ENCODE results near the gene MED17. TPM values are rescaled to one million over a fixed set of nuclear protein-coding genes. Genes with fewer than 3 reads are reported as not detected.

The MED17 gene, protein sequence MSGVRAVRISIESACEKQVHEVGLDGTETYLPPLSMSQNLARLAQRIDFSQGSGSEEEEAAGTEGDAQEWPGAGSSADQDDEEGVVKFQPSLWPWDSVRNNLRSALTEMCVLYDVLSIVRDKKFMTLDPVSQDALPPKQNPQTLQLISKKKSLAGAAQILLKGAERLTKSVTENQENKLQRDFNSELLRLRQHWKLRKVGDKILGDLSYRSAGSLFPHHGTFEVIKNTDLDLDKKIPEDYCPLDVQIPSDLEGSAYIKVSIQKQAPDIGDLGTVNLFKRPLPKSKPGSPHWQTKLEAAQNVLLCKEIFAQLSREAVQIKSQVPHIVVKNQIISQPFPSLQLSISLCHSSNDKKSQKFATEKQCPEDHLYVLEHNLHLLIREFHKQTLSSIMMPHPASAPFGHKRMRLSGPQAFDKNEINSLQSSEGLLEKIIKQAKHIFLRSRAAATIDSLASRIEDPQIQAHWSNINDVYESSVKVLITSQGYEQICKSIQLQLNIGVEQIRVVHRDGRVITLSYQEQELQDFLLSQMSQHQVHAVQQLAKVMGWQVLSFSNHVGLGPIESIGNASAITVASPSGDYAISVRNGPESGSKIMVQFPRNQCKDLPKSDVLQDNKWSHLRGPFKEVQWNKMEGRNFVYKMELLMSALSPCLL
- total RNA-seq = 28.3 and 29.4 TPM in 2 replicates

DNA sequence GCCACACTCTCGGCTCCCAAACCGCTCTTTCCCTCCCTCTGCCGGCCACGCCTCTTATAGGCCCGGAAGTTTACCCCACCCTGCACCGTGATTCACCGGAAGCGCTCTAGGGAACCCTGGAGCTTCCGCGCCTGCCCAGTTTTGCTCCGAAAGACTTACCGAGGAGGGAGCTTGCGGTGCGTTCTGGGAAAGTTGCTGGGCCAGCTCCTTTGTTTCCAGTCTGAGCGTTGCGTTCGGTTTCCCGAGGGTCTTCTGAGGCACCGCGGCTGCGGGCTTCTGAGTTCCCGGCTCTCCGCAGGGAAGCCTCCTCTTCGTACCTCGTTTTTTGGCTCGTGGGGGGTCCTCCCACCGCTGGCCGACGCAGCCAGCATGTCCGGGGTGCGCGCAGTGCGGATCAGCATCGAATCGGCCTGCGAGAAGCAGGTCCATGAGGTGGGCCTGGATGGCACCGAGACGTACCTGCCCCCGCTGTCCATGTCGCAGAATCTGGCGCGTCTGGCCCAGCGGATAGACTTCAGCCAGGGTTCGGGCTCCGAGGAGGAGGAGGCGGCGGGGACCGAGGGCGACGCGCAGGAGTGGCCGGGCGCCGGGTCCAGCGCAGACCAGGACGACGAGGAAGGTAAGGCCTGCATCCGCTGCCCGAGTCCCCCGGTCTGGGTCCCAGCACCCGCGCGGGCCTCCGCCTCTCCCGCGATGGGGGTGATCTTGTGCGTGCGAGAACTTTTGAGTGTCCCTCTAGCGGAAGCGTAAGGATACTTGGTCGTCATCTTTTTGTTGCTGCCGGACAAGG is at the start of gene MED17:
TSS of gene MED17 (plus strand) at position 138 of the 790 bp plus-strand sequence. CDS start at position 370, 232 bp downstream.

DNA sequence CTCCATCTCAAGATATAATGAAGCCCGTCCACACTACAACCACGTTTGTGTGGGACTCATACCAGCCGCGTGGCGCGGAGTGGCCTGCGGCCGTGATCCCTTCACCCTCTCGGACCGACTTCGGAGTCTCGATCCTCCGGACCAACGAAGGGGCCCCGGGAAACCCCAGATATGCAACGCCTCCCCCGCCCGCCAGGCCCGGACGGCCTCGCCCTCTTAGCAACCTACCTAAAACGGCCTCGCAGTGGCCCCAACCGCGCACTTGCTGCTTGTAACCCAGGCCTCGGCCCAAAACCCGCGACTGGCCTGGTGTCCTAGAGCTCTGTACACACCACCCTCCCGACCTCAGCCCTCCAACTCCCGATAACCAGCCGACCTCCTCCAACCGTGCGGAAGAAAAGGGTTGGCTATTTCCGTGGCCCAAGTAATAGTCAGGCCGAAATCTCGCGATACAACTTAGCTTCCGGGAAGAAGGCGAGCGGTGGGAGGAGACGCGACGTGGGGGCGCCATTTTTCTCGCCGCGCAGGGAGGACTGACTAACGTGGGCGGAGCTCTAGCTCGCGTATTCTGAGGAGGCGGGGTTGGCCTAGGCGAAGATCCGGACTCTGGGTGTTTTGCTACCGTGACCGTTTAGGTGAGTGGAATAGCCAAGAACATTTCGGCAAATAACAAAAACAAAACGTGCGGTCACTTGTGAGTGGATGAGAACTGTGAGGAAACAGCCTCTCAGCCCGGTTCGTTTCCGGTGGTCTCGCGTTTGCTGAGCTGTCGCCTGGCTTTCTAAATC is 42.8 kb upstream of the MED17 start, which contains the start of the genes C11orf54 and TAF1D:
TSS of gene C11orf54 (plus strand) at position 579 of the 788 bp plus-strand sequence. CDS start 5,722 bp downstream, outside the sequence.
TSS of gene TAF1D (minus strand) at position 402 of the 788 bp plus-strand sequence. CDS start 2,191 bp downstream, outside the sequence.

DNA sequence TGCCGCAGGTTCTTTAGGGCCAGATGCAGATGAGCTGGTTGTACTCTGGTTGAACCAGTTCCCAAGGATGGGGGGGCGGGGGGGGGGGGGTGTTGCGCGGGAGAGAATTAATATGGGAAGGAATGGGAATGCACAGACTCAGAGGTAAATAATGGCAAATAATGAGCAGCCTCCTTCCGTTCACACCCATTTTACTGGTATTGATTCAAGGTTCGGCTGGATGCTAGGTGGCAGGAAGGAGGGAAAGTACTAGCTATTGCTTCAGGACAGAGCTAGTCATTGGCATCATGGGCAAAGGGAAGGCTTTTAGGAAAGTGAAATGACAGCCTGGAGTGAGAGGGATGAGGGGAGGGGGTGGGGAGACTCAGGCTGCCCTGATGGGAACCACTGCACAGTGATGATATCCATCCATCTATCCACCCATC is 66.5 kb downstream of the MED17 start, which contains the start of gene VSTM5:
TSS of gene VSTM5 (minus strand) at position 25 of the 425 bp plus-strand sequence. CDS start 116 bp downstream, outside the sequence.

Small RNAs within 50 kb of the gene (small RNA-seq; reads per million reads assigned to genes)
- gene RF00019 = not detected
- gene SNORA40 = not detected

Other genes with a start within 250 kb of the MED17 start
- gene SMCO4, start 240.9 kb upstream of the MED17 start, total RNA-seq = 11.0 and 14.3 TPM in 2 replicates
- 17.8 and 37.0 TPM in 2 replicates for gene CEP295, start 122.6 kb upstream of the MED17 start, total RNA-seq
- gene TAF1D, start 42.8 kb upstream of the MED17 start, total RNA-seq = 117 and 129 TPM in 2 replicates
- 17.6 and 19.3 TPM in 2 replicates for gene C11orf54, start 42.6 kb upstream of the MED17 start, total RNA-seq
- gene VSTM5, start 66.3 kb downstream of the MED17 start, total RNA-seq = under 0.01 TPM in 1 of 2 replicates, not detected in the other
- not detected in 2 replicates for gene HEPHL1, start 237.1 kb downstream of the MED17 start, total RNA-seq